ENCODE results near the gene NPTXR.

GRCh38 chr22:38798496-38798895 is 45.3 kb downstream of the NPTXR start:
- TF ChIP-seq CTCF (IDR thresholded peaks at IDR 0.05 in 2 of 3, conservative IDR thresholded peaks at IDR 0.05 in 1 of 3; ENCODE audit: borderline replicate concordance in 1 of 3, insufficient read depth in 1 of 3, low read depth in 2 of 3, low read length in 2 of 3) (no peak), EZH2 (IDR thresholded peaks at IDR 0.05) (no peak), POLR2AphosphoS5 (IDR thresholded peaks at IDR 0.05; ENCODE audit: low read depth, low read length) (no peak), CEBPB (IDR thresholded peaks at IDR 0.05; ENCODE audit: low read depth) (no peak), POLR2A (IDR thresholded peaks at IDR 0.05; ENCODE audit: borderline replicate concordance, extremely low read depth, insufficient read depth, insufficient read length) (no peak), YY1 (IDR thresholded peaks at IDR 0.05; ENCODE audit: extremely low read depth, insufficient replicate concordance, low read depth, low read length) (no peak), ATF3 (IDR thresholded peaks at IDR 0.05) (no peak), REST (IDR thresholded peaks at IDR 0.05; ENCODE audit: low read depth) (no peak), EZH2phosphoT487 (IDR thresholded peaks at IDR 0.05; ENCODE audit: borderline replicate concordance) (no peak), SRF (IDR thresholded peaks at IDR 0.05; ENCODE audit: low read depth) (no peak), SP1 (IDR thresholded peaks at IDR 0.05; ENCODE audit: low read depth) (no peak)
- TF ChIP-seq, protein P1, sequence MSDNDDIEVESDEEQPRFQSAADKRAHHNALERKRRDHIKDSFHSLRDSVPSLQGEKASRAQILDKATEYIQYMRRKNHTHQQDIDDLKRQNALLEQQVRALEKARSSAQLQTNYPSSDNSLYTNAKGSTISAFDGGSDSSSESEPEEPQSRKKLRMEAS (IDR thresholded peaks at IDR 0.05): no peak

All from HCT116 (cell line).